DMS53 (cell line): Measurements from ENCODE around the gene MYT1.
A peak's percentile ranks its signal among the peaks of the same experiment; 100 is the strongest.

ENCODE experiments used
- DNase-seq: peaks from one replicate; lab custom pipeline; 2025; lab: John Stamatoyannopoulos, UW

Gene MYT1

DNA sequence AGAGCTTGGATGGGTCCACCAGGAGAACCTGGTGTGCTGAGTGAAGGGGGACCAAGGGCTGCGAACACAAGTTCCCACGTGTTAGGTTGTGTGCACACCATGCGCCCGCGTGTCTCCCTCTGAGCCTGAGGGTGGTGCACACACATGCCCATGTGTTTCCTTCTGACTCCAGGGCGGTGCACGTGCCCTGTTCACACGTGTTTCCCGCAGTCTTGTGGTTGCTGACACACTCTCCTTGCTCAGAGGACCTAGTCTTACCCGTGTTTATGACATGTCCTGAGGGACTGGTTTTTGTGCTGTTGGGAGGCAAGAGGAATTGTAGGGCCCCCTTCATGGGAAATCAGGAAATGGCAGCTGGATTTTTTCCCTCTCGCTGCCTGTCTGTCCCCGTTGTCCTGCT, 55.0 kb downstream of the MYT1 start:
- no peak for DNase-seq

DNA sequence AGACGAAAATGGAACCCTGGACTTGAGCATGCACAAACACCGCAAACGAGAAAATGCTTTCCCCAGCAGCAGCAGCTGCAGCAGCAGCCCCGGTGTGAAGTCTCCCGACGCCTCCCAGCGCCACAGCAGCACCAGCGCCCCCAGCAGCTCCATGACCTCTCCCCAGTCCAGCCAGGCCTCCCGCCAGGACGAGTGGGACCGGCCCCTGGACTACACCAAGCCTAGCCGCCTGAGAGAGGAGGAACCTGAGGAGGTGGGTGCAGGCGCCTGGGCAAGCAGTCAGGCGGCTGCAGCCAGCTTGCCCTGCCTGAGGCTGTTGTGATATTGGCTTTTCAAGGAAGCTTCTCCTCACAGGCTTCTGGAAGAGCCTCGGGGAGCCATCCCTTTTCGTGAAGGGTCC, 55.5 kb downstream of the MYT1 start:
- no peak for DNase-seq

DNA sequence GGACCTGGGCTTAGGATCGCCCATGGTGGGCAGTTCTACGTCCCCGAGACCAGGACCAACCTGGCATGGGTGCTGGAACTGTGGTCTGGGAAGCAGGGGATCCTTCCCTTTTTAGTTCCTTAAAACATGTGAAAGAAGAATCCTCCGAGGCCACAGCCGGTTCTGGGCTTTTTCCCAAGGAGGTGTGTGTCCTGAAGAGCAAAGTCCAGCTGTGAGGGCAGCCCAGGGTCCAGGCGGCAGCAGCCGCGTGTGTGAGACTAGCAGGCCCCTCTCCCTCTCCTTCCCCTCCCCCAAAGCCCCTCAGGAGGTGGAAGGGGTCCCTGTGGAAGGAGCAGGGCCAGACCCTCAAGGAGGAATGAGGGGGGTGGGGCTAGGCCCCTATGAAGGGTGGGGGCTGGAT, 56.2 kb downstream of the MYT1 start:
- no peak for DNase-seq

DNA sequence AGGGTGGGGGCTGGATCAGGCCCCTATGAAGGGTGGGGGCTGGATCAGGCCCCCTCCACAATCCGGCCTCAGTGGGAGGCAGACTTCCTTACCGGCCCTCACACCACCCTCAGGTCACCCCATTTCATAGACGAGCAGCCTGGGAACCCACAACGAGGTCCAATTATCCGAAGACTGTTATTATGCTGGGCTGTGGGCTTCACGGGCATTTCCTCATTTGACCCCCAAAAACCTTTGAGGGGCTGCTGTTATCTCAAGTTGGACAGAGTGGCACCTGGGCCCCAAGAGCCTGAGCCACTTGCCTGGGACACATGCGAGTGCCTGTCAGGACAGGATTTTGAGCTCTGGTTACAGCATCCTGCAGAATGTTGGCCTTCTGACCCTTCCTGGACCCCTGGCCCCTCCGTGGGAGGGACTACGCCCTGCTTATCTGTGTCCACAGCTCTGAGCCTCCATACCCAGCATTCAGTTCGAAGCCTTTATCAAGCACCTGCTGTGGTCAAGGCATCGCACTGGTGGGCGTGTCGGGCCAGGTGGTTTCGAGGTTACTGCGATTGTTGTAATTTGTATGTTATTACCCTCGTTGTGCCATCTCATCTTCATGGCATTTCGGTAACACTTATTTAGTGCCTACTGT, 56.8 kb downstream of the MYT1 start:
- DNase-seq = no peak

DNA sequence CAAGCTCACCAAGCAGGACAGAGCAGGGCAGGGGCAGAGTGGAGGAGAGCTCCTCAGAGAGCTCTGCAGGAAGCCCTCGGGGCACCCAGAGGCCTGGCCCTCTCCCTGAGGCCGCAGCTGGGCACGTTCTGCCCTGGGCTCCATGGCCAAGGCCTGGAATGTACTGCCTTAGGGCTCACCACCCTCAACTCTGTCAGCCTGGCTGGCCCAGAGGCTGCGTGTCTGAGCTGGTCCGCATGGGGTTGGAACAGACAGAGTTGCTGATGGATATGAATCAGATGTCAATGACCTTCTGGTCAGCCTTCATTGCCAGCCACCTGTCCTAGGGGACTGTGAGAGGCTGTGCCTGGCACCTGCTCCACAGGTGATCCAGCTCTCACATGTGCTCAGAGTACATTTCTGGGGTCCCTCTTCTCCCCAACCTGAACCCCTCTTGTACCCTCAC, 58.1 kb downstream of the MYT1 start:
- DNase-seq = no peak

DNA sequence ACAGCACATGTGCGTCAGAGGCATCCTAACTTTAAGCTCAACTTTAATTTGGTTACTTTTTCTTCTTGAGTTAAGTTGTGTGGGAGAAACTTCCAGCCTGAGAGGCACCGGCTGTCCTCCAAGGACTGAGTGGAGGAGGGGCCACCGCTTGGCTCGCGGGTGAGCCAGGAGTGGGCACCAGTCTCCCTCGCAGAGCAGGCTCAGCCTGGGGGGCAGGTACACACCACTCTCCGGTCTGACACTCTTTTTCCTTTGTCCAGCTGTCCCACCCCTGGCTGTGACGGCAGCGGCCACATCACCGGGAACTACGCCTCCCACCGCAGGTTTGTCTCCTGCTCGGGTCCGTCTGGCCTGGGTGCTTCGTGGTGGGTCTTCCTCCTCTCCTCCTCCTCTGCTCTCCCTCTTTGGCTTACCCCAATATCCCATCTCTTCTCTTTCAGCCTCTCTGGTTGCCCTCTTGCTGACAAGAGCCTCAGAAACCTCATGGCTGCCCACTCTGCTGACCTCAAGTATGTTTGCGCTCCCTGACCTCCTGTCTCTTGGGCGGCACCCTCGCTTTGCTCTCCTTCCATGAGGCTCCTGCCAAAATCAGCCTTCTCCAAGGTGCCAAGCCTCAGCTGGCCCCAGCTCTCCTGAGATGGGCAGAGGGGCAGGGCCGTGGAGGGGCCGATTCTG, 58.7 kb downstream of the MYT1 start:
- no peak for DNase-seq

DNA sequence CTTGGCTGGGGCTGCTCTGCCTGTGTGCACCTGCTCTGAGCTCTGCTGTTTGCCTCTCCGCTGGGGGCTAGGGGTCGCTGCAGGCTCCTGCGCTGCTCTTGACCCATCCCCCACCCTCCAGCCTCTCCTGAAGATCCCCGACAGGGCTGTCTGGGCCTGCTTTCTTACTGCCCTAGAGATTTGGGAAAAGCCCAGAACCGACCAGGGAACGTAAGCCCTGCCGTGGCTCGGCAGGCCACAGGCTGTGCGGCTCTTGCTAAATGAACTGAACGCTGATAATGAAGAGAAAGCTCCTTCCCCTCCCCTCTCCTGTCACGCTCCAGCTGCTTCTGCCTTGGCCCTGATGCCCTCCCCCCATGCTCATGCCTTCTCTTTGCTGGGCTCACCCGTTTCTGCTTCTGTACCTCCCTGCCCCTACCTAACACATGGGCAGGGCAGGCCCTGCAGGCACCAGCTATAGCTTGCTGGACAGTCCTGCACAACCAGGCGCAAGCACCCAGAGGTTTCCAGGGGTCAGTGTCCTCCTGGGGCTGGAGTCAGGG, 59.3 kb downstream of the MYT1 start:
- no peak for DNase-seq

DNA sequence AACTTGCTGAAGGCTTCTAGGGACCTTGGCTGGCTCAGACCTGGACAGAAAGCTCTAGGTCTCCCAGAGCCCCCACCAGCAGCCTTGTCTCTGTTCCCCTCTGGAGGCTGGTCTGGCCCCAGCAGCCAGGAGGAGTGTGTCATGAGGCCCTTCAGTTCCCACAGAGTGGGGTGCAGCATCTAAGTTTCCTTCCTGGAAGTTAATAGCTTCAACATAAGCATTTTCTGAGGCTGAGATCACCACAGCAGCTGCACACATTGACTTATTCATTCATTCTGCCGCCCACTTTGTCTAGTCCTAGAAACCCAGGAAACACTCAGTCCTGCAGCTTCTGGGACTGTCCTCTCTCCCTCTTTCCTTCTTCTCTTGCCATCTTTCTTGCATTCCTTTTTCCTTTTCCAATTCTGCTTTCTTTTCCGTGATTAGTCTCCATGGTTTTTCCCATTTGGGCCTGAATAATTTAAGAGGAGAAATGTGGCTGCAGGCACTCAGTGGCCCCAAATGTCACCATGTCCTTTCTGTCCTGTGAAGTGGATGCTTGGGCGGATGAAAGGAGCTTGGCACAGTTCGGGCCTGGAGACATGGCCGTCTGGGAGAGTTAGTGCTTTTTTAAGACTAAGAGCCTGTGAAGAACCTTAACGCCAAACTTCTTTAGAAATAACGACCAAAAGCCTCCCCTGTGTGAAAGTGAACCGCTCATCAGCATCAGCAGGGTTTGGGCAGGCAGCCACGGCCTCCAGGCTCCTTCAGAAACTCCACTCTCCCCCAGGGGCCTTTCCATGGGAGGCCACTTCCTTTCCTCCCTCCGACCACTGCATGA, 60.3 kb downstream of the MYT1 start:
- DNase-seq = no peak

DNA sequence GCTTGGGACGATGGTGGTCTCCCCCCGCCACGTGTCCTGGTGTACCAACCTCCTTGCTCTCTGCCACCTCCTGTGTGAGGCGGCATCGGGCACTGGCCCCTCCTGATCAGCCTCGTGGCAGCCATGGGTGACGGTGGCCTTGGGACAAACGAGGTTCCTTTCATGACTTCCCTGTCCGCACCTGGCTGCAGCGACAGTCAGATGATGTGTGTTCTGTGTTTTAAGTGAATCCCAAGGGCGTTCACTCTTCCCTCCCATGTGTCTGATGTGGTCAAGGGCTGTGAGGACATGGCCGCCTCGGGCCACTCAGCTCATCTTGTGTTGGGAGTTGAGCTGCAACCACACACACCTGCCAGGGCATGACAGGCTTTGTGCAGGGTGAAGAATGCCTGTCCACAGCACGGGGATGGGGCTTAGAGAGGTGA, 60.9 kb downstream of the MYT1 start:
- DNase-seq = no peak

DNA sequence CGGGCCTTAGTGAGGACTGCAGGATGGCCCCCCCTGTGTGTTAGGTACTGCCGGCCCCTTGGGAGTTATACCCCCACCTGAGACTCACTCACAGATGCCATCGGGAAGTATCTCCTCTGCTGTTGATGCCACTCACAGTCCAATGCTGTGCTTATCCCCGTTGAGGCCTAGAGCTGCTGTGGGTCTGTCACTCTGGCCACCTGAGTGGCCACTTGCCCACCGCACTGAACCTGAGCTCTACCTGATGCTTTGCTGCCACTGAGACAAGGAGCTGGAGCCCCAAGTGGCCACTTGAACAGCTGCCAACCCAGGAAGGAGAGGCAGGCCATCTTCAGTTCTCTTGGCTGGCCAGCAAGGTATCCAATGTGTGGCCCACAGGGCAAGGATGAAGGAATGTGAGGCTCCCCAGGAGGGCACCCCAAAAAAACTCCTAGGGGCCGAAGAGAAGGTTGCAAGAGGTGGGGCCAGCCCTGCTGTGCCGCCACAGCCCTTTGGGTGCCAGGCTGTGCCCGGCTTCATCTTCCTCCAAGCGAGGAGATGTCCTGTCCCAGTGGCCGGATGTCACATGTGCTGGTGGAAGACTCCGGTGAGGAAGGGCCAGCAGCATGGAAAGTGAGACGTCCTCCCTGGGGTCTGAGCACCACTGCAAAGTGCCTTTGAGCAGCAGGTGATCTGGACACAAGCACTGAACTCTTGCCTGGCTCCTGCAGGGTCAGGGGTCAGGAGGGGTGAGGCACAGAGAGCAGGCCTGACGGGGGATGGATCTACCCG, 61.8 kb downstream of the MYT1 start:
- DNase-seq = no peak

DNA sequence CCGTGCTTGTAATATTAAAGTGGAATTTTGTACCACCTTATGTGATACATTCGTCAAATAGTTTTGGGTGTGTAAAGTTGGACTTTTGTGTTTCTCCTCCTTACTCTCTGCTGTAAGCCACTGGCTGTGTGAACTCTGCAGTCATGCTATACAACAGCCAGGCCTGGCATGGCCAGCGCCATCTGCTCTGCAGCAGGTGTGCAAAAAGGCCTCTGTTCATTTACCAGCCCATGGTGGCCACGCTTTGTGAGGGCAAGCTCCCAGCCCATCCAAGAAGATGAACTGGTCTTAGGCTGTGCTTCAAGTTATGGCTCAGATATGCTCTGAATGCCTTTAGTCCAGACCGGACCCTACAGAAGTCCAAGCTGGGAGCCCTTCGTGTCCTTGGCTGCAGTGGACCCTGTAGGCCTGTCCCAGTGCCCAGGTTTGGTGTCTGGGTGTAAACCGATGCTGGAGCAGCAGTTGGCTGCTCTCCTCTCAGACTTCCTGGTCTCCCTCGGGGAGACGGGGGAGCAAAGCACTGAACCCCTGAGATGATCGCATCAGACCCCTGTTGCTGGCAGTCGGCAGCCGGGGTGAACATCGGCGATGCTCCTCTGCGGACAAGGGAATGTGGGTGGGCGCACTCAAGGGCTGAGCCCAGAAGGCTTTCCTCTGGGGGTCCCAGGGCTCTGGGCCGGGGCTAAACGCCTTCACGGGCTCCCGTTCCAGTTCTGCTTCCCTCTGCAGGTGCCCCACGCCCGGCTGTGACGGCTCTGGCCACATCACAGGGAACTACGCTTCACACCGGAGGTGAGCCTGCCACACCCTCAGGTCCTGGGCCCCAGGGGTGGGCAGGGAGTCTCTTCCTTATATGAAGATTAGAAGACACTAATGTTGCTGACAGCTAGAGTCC, 62.7 kb downstream of the MYT1 start:
- DNase-seq = no peak

DNA sequence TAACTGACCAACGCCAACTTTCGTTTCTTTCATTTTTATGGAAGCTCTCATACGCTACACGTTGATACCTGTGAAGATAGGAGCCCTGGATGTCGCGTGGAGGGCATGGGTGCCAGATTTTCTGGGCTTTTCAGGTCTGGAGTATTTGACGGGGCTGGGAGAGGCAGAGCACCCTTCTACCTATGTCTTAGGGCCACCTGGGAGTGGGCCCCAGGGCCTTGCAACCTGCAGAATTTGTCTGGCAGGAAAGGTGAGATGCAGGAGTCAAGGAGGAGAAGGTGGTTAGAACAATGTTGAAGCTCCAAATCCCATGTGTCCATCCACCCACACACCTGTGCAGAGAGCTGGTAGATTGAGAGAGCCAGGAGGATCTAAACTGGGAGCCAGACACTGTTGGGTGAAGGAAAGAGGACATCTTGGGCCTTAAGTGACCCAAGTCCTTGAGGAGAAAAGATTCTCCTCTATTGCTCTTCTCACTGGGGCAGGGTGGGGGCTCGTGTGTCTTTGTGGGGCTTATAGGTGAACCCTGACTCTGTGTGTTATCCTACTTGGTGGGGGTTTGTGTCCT, 63.9 kb downstream of the MYT1 start:
- no peak for DNase-seq

DNA sequence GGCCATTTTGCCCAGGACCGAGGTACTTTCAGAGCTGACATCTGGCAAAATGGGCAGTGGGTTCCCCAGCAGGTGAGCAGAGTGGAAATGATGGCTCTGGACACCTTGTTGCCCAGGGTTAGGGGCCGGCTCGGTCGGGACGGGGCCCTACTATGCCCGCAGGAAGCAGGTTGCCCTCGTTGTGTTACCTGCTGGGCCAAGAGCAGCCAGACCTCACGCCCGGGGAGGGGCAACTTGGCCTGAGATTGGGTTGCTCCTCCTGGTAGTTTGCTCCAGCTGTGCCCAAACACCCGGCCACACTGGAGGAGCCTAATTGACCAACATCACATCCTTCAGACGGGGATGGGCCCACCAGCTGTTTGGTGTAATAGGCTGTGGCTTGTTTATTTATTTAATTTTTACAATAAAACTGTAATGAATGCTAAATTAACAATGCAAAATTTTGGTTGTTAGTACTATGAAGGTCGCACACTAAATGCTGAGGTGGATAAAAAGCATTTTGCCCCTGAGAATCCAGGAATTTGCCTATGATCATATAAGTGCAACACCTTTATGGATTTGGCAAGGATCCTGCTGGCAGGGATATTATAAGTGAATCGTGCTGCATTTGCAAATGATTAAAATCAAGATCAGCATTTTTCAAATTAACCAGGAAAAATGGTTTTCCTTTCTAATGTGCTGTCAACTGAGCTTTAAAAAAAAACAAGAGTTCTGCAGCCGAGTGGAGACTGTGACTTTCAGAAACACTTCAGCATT, 64.7 kb downstream of the MYT1 start:
- DNase-seq = no peak

DNA sequence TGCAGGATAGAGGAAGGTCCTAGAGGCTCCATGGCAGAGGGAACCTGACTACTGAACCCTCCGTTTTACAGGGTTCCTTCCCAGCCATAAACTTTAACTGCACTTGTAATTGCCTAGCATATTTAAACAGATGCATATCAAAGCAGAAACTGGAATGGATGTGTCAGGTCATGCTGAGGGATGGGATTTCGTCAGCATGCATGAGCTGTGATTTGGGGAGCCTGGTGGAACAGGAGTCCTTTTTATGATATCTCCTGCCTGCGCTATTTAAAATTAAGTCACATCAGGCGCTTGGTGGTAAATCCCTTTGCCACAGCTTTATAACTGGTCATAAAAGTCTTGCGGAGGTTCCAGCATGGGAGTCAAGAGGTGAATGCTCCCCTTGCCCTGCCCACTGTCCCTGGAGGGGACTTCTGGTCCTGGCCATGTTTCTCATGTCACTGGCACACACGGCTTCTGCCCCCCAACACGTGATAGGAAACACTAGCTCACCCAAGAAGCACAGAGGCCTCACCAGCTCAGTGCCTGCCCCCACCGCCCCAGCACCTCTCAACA, 65.3 kb downstream of the MYT1 start:
- DNase-seq = no peak

DNA sequence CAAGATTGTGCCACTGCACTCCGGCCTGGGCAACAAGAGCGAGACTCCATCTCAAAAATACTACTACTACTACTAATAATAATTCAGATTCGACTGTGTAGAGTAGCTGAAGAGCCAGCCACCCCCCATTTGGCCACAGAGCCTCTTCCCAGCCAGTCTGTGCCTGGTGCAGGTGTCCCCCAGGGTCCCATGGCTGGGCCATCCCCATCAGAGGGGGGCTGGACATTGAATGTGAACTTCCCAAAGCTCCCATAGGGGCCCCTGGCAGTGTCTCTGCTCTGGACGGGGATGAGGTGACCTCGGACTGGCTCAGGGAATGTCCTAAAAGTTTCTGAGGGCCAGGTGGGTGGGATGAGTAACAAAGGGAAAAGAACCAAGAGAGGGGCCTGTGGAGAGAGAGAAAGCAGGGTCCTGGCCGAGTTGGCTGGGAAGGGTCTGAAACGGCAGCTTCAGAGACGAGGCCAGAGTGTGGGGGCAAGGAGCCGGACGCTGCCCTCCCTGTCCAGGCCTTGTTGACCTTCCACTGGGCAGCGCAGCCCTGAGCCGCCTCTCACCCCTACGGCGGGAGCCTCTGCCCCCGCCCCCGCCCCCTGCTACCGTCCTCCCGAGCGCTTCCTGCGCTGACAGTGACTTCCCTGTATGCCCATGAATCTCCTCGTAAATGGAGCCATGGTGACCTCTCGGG, 66.4 kb downstream of the MYT1 start:
- no peak for DNase-seq

DNA sequence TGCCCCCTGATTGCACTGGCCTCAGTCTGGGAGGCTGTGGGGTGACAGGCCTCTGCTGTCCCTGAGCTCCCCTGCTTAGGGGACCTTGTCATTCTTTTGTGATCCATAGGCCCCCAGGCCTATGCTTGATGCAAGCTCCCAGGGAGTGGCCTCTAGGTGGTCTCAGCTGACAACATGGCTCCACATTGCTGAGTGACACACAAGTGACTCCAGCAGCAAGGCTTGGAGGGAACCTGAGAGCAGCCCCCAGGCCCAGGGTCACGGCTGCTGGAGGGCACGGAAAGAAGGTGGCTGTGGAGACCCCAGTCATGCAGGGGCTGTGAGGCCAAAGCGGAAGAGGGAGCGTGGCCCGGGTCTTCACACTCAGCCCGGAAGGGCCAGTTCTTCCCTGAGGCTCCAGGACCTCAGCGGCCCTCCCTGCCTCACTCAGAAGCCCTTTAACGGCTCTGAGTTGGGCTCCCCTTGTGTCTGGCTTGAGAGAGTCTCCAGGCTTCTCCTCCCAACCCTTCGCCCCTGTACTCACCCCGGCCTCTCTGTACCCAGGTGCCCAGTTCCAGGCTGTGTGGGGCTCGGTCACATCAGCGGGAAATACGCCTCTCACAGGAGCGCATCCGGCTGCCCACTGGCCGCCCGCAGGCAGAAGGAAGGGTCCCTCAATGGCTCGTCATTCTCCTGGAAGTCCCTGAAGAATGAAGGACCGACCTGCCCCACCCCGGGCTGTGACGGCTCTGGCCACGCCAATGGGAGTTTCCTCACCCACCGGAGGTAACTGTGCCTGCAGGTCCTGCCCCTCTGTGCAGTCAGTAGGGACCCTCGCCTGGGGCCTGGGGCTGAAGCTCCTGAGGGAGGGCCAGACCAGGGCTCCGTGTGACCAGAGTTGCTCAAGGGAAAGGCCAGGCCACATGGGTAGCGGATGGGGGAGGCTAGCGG, 67.6 kb downstream of the MYT1 start:
- no peak for DNase-seq

DNA sequence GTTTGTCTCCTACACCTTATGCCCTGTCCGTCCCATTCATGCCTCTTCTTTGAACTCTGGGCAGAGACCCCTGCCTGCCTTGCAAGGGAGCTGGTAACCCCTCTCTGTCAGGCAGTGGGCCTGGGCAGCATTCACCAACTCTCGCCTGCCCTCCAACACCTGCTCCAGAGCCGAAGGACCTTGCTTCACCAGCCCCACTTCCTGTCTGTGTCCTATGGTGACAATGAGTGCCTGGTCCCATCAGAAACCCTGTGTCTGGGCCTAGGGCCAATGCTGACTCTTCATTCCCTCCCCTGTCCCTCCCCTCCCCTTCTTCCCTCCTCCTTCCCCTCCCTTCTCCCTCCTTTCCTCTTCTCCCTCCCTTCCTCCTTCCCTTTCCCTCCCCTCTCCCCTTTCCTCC, 68.5 kb downstream of the MYT1 start:
- DNase-seq = peak; percentile 82

DNA sequence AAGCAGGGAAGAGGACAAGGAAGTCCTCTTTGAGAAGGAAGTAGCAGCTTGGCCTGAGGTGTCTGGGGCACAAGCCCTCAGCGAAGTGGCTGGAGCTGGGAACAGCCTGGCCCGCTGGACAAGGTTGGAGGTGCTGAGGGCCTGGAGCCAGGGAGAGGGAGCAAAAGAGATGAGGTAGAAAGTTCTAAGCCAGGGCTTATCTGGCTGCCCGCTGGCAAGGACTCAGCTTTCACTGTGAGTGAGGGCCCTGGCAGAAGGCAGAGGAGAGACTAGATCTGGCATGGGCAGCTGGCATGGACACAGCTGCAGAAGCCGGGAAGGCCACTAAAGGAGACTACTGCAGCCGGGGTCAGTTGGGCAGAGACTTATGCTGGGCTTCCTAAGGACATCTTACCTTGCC, 69.5 kb downstream of the MYT1 start:
- DNase-seq = no peak
